Measurements from ENCODE around the gene SRGAP2C.
"Not testable (repeated sequence)": the region's sequence is repeated elsewhere in the genome, so short reads cannot be mapped to it uniquely, and the experiment has no call there.

GRCh38 chr1:121279548-121279898 is 94.7 kb downstream of the SRGAP2C start:
- TF ChIP-seq, protein P1, sequence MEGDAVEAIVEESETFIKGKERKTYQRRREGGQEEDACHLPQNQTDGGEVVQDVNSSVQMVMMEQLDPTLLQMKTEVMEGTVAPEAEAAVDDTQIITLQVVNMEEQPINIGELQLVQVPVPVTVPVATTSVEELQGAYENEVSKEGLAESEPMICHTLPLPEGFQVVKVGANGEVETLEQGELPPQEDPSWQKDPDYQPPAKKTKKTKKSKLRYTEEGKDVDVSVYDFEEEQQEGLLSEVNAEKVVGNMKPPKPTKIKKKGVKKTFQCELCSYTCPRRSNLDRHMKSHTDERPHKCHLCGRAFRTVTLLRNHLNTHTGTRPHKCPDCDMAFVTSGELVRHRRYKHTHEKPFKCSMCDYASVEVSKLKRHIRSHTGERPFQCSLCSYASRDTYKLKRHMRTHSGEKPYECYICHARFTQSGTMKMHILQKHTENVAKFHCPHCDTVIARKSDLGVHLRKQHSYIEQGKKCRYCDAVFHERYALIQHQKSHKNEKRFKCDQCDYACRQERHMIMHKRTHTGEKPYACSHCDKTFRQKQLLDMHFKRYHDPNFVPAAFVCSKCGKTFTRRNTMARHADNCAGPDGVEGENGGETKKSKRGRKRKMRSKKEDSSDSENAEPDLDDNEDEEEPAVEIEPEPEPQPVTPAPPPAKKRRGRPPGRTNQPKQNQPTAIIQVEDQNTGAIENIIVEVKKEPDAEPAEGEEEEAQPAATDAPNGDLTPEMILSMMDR (IDR thresholded peaks at IDR 0.05): not testable (repeated sequence)
- not testable (repeated sequence) for TF ChIP-seq POLR2A (IDR thresholded peaks at IDR 0.05)
